Cerebellar cortex (tissue), 1 donor: ENCODE data around the gene ZCRB1.
"Not testable (repeated sequence)": the region's sequence is repeated elsewhere in the genome, so short reads cannot be mapped to it uniquely, and the experiment has no call there.

ENCODE experiments used
- DNase-seq: peaks from one replicate; pipeline ENCODE4 v3.0.0-alpha.2; 2015; ENCODE audit warnings: low spot score

ZCRB1 gene, protein sequence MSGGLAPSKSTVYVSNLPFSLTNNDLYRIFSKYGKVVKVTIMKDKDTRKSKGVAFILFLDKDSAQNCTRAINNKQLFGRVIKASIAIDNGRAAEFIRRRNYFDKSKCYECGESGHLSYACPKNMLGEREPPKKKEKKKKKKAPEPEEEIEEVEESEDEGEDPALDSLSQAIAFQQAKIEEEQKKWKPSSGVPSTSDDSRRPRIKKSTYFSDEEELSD

DNA sequence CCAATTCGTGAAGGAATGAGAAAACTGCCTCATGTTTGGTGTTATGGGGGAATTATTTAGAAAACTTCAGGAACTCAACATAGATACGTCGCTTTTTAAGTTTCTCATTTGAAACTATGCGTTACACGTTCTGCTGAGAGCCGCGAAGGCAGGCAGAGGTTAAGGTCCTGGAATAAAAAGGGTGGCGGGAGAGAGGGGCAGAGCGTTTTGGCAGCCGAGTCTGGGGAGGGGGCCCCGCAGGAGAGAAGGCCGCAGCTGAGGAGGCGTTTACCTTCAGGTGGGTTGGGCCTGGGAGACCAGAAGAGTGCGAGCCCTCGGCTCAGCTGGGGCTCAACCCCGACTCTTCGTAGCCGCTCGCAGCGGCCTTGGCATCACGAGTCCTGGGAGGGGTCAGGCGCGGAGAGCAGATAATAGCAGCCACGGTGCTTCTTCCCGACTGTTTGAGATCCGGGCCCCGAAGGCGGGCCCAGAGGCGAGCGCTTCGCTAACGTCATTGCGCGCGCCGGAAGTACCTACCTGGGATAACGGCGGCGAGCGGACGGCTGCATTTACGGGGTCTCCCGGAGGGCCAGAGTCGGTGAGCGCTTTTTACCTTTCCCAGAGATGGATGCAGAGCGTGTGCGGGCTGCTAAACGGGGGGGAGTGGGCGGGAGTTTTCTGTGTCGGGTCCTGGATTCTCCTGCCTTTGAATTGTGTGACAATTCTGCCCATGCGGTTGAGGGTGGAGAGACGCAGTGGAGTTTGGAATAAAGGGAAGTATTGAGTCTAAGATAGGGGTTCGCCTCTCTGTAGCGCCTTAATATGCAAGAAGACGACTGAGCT is at the start of gene ZCRB1, which contains the start of gene PPHLN1:
ZCRB1 (minus strand) TSS at position 442 of the 822 bp plus-strand sequence. CDS start 1,992 bp downstream, outside the sequence.
PPHLN1 (plus strand) TSS at position 515 of the 822 bp plus-strand sequence. CDS start 9,736 bp downstream, outside the sequence.
- DNase-seq: peak; percentile 85

DNA sequence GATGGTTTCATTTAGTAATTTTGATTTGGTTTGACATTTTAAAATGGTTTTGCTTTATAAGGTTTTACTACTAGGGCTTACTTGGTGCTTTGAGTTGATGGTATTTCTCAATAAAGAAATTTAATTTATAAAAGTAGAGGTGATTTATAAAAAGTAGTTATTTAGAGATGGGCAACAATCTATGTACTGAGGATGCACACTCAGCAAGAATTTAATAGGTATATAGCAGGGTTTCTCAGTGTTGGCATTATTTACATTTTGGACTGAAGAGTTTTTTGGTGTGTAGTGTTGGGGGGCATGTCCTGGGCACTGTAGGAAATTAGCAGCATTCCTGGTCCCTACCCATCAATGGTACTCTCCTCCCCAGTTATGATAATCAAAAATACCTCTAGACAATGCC is 47.8 kb upstream of the ZCRB1 start:
- DNase-seq: no peak

DNA sequence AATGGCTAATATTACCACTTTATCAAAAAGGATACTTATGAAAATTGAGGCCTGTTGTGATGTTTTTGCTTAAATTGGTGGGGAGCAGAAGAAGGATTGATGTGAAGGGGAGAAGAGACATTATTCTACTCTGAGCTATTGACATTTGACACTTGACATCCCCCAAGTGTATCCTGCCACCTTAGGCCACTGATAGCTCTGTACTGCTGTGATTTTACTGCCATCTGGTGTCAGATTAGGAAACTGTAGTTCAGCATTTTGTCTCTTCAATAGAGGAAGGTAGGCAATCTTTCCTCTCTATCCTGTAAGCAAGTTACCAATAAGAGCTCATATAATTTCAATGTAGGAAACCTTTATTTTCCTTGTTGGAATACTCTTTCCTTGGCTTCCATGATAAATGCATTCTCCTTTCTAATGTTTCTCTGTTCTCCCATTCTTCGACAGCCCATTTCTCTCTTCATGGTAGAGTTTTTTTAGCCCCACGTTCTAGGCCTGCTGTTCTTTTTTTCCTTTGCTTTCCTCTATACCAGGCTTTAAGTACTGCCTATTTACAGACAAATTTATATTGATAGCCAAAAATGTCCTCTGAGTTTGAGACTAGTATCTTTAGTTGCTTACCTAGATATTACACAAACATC is 46.4 kb upstream of the ZCRB1 start:
- DNase-seq: peak; percentile 65

DNA sequence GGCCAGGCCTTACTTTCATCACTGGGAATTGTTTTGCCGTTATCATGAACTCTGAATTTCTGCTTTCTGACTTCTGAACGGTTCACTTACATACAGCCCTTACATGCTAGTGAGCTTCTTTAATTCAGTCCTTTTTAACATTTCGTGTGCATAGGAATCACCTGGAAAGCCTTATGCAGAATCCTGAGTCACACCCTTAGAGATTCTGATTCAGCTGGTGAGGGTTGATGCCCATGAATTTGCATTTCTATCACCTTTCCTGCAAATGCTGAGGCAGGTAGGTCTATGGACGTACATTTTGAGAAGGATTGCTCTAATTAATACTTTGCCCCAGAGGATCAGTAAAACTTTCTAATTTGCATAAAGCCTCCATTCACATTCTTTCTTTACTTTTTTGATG is 44.1 kb upstream of the ZCRB1 start:
- DNase-seq: no peak

DNA sequence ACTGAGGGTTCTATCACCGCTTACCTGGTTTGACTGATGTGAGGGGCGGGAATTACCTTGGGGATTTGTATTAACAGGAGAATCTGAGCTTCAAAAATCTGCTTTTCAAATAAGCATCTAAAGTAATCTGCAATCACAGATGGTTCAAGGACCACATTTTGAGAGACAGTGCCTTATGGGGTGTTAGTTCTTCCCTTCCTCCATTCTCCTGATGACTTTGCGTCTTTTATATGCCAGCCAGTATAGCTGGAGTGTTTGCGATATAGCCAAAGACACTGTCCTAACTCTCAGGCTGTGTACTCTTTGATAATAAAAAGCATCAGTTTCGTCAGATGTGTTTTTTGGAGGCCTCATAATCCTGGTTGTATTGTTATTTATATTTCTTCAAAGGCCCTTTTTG is 39.6 kb upstream of the ZCRB1 start:
- no peak for DNase-seq

DNA sequence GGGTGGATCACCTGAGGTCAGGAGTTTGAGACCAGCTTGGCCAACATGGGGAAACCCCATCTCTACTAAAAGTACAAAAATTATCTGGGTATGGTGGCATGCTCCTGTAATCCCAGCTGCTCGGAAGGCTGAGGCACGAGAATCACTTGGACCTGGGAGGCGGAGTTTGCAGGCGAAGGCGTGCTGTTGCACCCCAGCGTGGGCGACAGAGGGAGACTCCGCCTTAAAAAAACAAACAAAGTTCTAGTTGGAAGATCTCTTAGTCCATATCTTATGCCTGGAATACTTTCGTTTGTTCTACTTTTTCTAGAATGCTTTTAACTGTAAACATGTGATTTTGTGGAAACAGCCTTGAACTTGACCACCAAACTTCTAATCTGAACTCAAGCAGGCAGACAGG is 38.8 kb upstream of the ZCRB1 start:
- no peak for DNase-seq

DNA sequence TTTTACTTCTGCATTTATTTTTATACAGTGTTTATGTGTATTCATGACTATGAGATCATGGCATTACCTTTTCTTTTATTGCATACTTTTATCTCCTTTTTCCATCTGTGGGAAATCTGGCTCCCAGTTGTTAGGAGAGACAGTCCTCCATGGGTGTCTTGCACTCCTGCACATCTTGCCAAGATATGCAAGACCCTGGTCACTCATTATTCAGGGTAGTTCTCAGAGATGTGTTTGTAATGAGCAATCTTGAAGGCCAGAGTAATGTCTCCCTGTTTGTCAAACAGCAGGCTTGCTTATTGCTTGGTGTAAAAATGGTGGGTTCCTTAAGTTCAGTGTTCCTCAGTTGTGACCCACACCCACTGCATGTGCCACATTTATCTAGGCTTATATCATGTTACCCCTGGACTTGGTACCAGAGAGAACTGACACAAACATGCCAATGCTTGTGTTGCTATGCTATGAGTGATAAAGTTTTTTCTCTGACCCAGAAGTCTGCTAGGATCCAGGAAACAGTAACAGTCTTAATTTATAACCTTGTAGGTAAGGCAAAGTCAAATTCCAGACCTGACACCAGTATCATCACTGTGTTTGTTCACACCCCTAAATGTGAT is 36.9 kb upstream of the ZCRB1 start:
- DNase-seq: no peak

DNA sequence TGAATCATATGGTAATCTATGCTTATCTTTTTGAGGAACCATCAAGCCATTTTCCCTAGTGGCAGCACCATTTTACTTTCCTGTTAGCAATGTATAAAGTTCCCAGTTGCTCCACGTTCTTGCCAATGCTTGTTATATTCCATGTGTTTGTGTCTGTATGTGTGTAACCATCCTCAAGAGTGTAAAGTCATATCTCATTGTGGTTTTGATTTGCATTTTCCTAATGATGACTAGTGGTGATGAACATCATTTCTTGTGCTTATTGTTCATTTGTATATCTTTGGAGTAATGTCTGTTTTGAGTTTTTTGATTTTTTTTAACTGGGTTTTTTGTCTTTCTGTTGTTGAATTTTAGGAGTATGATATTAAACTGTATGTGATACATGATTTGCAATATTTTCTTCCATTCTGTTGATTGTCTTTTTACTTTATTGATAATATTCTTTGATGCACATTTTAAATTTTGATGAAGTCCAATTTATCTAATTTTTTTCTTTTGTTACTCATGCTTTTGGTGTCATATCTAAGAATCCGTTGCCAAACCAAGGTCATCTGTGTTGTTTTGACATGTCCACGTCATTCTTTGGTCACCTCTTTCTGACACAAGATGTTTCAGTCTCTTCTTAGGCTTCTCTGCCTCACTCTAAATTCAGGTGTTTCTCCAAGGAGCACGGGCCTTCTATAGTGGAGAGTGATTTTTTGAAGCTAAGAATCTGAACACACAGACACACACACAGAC is 36.2 kb upstream of the ZCRB1 start:
- no peak for DNase-seq

DNA sequence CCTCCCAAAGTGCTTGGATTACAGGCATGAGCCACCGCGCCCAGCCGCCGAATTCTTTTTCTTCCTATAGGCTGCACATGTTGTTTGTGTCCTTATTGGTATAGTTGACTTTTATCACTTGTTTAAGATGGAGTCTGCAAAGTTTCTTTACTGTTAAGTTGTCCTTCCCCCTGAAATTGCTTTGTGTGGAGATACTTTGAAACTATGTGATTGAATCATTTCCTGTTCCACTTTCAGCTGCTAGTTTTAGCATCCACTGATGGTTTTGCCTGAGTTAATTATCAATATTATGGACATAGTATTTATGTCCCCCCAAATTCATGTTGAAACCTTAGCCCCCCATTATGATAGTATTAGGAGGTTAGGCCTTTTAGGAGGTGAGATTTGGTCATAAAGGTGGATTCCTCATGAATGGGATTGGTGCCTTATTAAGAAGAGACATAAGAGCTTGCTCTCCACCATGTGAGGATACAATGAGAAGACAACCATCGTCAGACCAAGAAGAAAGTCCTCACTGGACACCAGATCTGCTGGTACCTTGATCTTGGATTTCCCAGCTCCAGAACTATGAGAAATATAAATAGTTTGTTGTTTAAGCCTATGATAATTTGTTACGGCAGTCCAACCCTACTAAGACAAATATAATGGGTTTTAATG is 35.0 kb upstream of the ZCRB1 start:
- no peak for DNase-seq

DNA sequence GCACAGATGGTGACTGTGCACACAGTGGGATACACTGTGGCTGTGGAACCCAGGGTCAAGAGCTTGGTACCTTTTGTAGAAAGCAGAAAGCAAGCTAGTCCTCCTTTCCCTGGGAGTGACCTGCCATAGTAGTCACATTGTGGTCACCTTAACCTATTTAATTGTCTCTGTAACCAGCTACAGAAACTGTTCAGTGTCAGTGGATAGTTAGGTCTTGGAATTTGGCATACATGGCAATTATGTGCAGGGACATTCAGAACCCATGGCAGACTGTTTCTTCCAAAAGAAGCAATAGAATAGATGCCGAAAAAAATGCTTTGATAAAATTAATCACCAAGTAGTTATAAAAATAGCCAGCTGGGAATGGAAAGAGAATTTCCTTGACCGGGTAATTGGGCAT is 30.4 kb upstream of the ZCRB1 start:
- no peak for DNase-seq

DNA sequence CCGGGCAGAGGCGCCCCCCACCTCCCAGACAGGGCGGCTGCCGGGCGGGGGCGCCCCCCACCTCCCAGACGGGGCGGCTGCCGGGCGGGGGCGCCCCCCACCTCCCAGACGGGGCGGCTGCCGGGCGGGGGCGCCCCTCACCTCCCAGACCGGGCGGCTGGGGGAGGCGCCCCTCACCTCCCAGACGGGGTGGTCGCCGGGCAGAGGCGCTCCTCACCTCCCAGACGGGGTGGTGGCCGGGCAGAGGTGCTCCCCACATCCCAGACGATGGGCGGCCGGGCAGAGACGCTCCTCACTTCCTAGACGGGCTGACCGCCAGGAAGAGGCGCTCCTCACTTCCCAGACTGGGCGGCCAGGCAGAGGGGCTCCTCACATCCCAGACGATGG is 24.1 kb upstream of the ZCRB1 start:
- DNase-seq: not testable (repeated sequence)

DNA sequence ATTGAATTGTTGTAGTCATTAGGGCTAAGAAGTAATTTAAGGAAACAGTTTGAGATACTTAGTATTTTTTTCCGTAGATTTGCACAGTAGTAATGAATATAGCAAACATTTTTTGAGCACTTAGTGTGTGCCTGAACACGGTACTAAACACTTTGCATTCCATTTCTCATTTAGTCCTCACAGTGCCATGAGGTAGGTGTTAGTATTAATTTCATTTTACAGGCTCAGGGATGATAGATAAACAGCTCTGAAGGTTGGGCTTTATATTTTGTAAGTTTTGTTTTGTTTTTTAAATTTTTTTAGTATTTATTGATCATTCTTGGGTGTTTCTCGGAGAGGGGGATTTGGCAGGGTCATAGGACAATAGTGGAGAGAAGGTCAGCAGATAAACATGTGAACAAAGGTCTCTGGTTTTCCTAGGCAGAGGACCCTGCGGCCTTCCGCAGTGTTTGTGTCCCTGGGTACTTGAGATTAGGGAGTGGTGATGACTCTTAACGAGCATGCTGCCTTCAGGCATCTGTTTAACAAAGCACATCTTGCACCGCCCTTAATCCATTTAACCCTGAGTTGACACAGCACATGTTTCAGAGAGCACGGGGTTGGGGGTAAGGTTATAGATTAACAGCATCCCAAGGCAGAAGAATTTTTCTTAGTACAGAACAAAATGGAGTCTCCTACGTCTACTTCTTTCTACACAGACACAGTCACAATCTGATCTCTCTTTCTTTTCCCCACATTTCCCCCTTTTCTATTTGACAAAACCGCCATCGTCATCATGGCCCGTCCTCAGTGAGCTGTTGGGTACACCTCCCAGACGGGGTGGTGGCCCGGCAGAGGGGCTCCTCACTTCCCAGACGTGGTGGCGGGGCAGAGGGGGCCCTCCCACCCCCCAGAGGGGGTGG is 23.5 kb upstream of the ZCRB1 start:
- DNase-seq: not testable (repeated sequence)

DNA sequence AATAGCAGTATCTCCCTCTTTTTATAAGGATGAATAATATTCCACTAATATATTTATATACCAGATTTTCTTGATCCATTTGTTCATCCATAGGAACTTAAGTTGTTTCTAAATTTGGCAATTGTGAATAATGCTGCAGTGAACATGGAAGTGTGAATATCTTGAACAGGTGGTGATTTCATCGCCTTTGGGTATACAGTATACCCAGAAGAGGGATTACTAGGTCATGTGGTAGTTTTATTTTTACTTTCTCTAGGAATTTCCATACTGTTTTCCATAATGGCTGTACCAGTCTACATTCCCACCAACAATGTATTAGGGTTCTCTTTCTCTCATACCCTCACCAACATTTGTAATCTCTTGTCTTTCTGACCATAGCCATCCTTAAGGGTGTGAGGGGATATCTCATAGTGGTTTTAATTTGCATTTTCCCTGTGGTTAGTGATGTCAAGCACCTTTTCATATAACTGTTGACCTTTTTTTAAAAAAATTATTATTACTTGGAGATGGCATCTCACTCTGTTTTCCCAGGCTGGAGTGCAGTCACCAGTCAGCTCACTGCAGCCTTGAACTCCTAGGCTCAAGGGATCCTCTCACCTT is 20.6 kb upstream of the ZCRB1 start:
- DNase-seq: no peak

DNA sequence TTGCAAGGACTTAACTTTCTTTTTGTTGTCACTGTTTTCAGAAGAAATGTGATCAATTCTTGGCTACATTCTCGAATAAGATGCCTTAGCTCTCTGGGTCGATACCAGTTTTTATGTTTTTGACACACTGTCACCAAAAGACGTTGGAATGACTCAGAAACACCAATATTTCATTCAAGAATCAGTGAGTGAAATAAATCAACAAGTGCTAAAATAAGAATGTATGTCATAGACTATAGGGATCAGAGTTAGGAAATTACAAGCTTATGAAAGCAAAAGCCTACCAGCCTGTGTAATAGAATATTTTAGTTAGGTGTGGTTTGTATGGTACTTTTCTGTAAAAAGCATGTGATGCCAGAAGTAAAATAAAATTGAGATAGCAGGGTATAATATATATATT is 17.8 kb upstream of the ZCRB1 start:
- no peak for DNase-seq

DNA sequence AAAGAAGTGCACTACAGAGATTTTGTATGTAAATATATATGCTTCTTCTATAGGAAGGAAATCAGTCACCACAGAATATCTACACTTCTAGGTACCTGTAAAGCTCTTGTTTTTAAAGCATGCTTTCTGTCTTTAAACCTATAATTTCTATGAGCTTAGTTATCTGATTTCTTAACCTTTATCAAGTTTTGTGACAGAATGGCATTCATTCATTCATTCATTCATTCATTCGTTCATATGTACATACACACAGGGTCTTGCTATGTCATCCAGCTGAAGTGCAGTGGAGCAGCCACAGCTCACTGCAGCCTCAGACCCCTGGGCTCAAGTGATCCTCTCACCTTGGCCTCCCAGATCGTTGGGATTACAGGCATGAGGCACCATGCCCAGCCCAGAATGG is 16.1 kb upstream of the ZCRB1 start:
- no peak for DNase-seq

DNA sequence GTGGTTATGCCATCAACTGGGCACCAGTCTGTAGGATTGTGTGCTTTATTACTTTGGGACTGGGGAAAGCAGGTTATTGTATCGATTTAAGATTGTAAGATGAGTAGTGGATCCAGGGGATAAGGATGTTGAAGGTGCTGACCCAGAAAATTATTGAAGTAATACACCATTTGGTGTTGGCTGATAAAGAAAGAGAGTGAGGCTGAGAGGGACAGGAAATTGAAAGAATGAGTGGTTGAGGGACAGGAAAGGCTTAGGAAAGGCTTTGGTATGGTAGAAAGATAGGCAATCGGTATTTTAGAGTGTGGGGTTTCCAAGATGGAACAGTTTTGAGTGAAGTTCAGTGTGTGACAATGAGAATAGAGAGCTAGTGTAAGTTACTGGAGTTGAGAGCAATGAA is 12.4 kb upstream of the ZCRB1 start:
- DNase-seq: no peak

DNA sequence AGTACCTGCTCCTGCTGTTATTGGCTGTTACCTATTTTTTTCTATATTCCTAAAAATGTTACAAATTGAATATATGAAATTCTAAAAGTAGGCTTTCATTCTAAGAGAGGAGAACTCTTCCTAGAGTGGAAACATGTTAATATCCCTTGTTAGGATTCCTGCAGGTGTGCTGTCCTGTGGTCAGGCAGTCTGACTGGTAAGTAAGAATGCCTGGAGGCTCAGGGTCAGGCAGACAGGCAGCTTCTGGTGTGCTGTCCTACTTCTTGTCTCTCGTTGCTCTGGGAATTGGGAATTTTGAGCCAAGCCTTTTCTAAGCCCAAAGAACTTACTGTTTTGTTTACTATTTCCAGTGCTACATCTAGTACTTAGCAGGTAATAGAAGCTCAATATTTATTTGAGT is 10.4 kb upstream of the ZCRB1 start:
- DNase-seq: no peak

DNA sequence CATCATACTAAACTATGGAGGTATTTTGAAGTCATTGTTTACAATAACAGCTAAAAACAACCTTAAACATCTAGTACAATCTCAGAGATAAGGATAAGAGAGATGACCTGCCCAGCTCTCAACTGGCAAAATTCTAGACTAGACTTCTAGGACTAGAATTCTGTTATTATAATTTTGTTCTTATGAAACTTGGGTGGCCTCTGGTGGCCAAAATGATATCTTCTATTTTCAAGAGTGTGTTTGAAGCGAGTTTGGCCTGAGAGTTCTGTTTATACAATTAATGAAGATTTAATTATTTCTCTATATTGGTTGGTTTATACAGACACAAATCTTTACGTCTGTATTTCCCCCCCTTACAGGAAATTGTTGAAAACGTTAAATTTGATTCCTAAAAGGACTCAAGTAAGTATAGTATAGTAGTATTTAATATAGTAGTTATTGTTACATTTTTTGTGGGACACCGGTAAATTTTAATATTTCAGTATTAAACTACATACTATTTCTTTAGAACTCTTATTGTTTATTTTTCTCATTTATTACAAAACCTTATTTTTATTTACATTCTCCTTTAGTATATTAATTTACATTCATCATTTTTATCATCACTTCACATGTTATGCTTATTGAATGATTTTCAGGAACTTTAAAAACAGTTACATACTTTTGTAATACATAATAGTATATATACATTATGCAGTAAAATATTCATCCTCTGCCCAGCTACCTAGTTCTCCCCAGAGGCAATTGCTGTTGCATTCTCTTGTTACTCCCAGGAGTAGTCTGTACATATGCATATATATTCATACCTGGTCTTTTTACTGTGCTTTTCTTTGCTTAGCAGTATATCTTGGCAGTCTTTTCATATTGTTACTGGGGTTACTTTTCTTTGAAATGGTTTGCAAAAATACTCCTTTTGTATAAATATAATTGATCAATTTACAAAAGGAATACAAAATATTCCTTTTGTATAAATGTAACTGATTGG is 6.7 kb upstream of the ZCRB1 start:
- DNase-seq: peak; percentile 67

DNA sequence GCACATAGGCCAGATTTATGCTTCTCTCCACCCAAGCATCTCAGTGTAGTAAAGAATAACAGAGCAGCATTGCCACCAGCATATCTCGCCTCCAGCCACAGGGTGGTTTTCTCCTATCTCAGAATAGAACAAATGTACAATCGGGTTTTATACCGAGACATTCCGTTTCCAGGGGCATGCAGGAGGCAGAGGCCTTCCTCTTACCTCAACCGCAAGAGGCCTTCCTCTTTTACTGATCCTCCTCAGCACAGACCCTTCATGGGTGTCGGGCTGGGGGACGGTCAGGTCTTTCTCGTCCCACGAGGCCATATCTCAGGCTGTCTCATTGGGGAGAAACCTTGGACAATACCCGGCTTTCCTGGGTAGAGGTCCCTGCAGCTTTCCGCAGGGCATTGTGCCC is 4.2 kb upstream of the ZCRB1 start:
- DNase-seq: not testable (repeated sequence)
